GM08714 (cell line): ENCODE results near the gene EDRF1.
"Not testable (repeated sequence)": the region's sequence is repeated elsewhere in the genome, so short reads cannot be mapped to it uniquely, and the experiment has no call there.

ENCODE experiments used
- H3K4me3 ChIP-seq: fragments of 200-500 bp; sonication (Bioruptor generic); 2 replicates; pipeline ENCODE4 v1.5.1; 2014; ENCODE audit warnings: mild to moderate bottlenecking, low read length, inconsistent platforms
- ZNF274 ChIP-seq: IDR thresholded peaks from 2 replicates; pipeline ENCODE4 v1.6.1; 2012; ENCODE audit warnings: mild to moderate bottlenecking, low read depth, low read length

EDRF1 gene

GRCh38 chr10:125698481-125698998, 21.0 kb upstream of the EDRF1 start:
- TF ChIP-seq ZNF274: no peak
- H3K4me3 ChIP-seq: no peak overlapping the region

- H3K4me3 ChIP-seq: no peak overlapping the region
- no peak for TF ChIP-seq ZNF274
These were observed 19.9 kb upstream of the EDRF1 start for GRCh38 chr10:125699562-125700143.

- H3K4me3 ChIP-seq: no peak overlapping the region
- no peak for TF ChIP-seq ZNF274
These were observed 19.1 kb upstream of the EDRF1 start for GRCh38 chr10:125700355-125700911.

GRCh38 chr10:125707541-125708468, 11.7 kb upstream of the EDRF1 start:
- TF ChIP-seq ZNF274: no peak

GRCh38 chr10:125708971-125709503, 10.5 kb upstream of the EDRF1 start:
- no peak for TF ChIP-seq ZNF274
- H3K4me3 ChIP-seq: no peak overlapping the region

More at GRCh38 chr10:125707541-125708468, 11.7 kb upstream of the EDRF1 start:
- H3K4me3 ChIP-seq: no peak overlapping the region

- no peak for TF ChIP-seq ZNF274
- H3K4me3 ChIP-seq: no peak overlapping the region
These were observed 9.7 kb upstream of the EDRF1 start for GRCh38 chr10:125709553-125710474.

- no peak overlapping the region for H3K4me3 ChIP-seq
- no peak for TF ChIP-seq ZNF274
These were observed 8.3 kb upstream of the EDRF1 start for GRCh38 chr10:125711110-125711750.

- H3K4me3 ChIP-seq: not testable (repeated sequence)
These were observed 4.8 kb upstream of the EDRF1 start for GRCh38 chr10:125714728-125715127.

- no peak for TF ChIP-seq ZNF274
- H3K4me3 ChIP-seq: peak overlapping the region; percentile 95
These were observed 483 bp downstream of the EDRF1 start for GRCh38 chr10:125720002-125720382.

GRCh38 chr10:125721035-125721434, 1.5 kb downstream of the EDRF1 start:
- no peak for TF ChIP-seq ZNF274
- peak overlapping the region; percentile 95 for H3K4me3 ChIP-seq

GRCh38 chr10:125722811-125723210, 3.3 kb downstream of the EDRF1 start:
- TF ChIP-seq ZNF274: no peak
- H3K4me3 ChIP-seq: no peak overlapping the region

- H3K4me3 ChIP-seq: no peak overlapping the region
- no peak for TF ChIP-seq ZNF274
These were observed 7.4 kb downstream of the EDRF1 start for GRCh38 chr10:125726914-125727313.

- no peak for TF ChIP-seq ZNF274
- H3K4me3 ChIP-seq: no peak overlapping the region
These were observed 7.9 kb downstream of the EDRF1 start for GRCh38 chr10:125727436-125727835.

GRCh38 chr10:125734148-125734547, 14.6 kb downstream of the EDRF1 start:
- no peak for TF ChIP-seq ZNF274
- no peak overlapping the region for H3K4me3 ChIP-seq
